HK-2 (cell line): ENCODE data around the gene RPS6KA2.

Experiments
- DNase-seq: peaks from one replicate; pipeline ENCODE4 v3.0.0-alpha.2; 2018; ENCODE audit not compliant: unreplicated experiment

Gene RPS6KA2

GRCh38 chr6:166449036-166449435, 178.0 kb downstream of the RPS6KA2 start:
- no peak for DNase-seq

- no peak for DNase-seq
These were observed 178.6 kb downstream of the RPS6KA2 start for GRCh38 chr6:166448432-166448831.

GRCh38 chr6:166446567-166447065, 180.4 kb downstream of the RPS6KA2 start:
- DNase-seq = peak; percentile 6

GRCh38 chr6:166446146-166446545, 180.9 kb downstream of the RPS6KA2 start:
- no peak for DNase-seq

GRCh38 chr6:166444446-166444845, 182.6 kb downstream of the RPS6KA2 start:
- no peak for DNase-seq

GRCh38 chr6:166443166-166443565, 183.9 kb downstream of the RPS6KA2 start:
- DNase-seq = no peak

GRCh38 chr6:166442131-166442685, 184.8 kb downstream of the RPS6KA2 start:
- DNase-seq = no peak

GRCh38 chr6:166441325-166442078, 185.5 kb downstream of the RPS6KA2 start:
- DNase-seq = no peak

GRCh38 chr6:166440729-166441128, 186.3 kb downstream of the RPS6KA2 start:
- DNase-seq = no peak

- DNase-seq = no peak
These were observed 186.9 kb downstream of the RPS6KA2 start for GRCh38 chr6:166440106-166440505.

GRCh38 chr6:166439366-166440091, 187.5 kb downstream of the RPS6KA2 start:
- no peak for DNase-seq

- no peak for DNase-seq
These were observed 188.7 kb downstream of the RPS6KA2 start for GRCh38 chr6:166438211-166438861.

- DNase-seq = no peak
These were observed 189.4 kb downstream of the RPS6KA2 start for GRCh38 chr6:166437661-166438060.

GRCh38 chr6:166436195-166437139, 190.6 kb downstream of the RPS6KA2 start:
- DNase-seq = no peak

- no peak for DNase-seq
These were observed 191.5 kb downstream of the RPS6KA2 start for GRCh38 chr6:166435574-166435973.

- no peak for DNase-seq
These were observed 192.7 kb downstream of the RPS6KA2 start for GRCh38 chr6:166434336-166434735.

- DNase-seq = no peak
These were observed 194.0 kb downstream of the RPS6KA2 start for GRCh38 chr6:166433096-166433495.

GRCh38 chr6:166430269-166430668, 196.8 kb downstream of the RPS6KA2 start:
- DNase-seq = no peak

- DNase-seq = no peak
These were observed 202.6 kb downstream of the RPS6KA2 start for GRCh38 chr6:166424431-166424830.

- no peak for DNase-seq
These were observed 203.3 kb downstream of the RPS6KA2 start for GRCh38 chr6:166423781-166424180.
